DMS153 treated with DMSO at 0.1 percent for 48 hours (cell line): ENCODE results near the gene SLC22A15.
"Not testable (repeated sequence)": the region's sequence is repeated elsewhere in the genome, so short reads cannot be mapped to it uniquely, and the experiment has no call there.

Source experiments
- DNase-seq: peaks from one replicate; lab custom pipeline; 2025; ENCODE audit not compliant: unreplicated experiment; lab: John Stamatoyannopoulos, UW

SLC22A15 gene

GRCh38 chr1:115980998-115981993 is 5.0 kb downstream of the SLC22A15 start:
- DNase-seq: peak; percentile 42

DNA sequence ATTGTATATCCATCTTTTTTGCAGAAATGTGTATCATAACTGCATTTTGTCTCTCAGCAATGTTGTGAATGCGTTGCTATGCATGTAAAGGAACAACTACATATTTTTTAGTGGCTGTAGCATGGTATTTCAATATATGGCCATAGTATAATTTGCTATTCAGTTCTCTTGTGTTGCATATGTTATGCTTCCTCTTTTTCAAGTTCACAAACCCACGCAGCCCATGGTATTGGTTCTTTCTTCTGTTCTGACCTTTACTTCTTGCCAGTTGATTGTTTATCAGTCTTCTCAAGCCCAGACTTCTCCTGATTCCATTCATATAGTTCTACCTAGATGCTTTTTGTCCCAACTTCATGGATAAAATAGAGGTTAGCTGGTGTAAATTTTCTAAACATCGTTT is 6.1 kb downstream of the SLC22A15 start:
- no peak for DNase-seq

DNA sequence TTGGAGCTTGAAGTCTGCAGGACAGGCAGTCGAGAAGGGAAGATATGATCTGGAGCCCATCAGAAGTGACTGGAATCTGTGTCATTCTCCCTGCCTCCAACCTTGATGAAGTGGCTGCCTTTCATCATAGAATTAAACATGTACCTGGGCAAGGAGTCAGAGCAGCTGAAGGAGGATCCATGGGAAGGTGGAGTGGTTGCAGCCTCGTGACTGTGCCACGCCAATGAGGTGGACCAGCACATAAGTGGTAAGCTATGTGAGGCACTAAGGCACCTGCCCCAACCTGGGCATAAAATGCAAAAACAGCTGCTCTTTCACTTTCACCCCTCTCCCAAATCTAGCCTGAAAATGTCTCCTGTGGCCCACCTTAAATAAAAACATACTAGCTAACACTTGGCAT is 7.3 kb downstream of the SLC22A15 start:
- DNase-seq: no peak

DNA sequence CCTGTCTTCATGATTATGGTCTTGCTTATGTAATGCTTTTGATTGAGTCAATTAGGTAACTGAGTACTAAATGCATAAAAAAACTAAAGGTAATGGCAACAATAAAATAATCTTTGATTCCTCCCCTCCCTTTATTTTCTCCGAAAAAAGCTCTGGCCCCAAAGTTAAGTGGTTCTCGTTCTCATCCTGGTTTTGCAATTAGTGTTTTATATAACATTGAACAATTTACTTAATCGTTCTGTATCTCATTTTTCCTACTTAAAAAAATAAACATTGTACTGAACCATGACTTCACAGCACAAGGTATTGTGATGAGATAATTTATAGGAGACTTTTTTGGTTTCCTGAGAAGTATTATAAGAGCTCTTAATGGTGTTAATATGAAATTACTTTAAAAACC is 11.3 kb downstream of the SLC22A15 start:
- no peak for DNase-seq

GRCh38 chr1:115988953-115989352 is 12.6 kb downstream of the SLC22A15 start:
- no peak for DNase-seq

GRCh38 chr1:115989699-115990098 is 13.4 kb downstream of the SLC22A15 start:
- DNase-seq: no peak

- no peak for DNase-seq
Measured at GRCh38 chr1:115991909-115992308, 15.6 kb downstream of the SLC22A15 start.

DNA sequence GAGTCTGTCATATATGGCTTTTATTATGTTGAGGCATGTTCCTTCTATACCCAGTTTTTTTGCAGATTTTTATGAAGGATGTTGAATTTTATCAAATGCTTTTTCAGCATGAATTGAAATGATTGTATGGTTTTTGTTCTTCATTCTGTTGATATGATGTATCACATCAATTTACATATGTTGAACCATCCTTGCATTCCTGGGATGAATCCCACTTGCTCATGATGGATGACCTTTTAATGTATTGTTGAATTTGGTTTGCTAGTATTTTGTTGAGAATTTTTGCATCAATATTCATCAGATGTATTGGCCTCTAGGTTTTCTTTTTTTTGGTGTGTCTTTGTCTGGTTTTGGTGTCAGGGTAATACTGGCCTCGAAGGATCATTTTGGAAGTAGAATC is 21.6 kb downstream of the SLC22A15 start:
- not testable (repeated sequence) for DNase-seq

- DNase-seq: no peak
Measured at GRCh38 chr1:116001739-116002487, 25.6 kb downstream of the SLC22A15 start.

- DNase-seq: no peak
Measured at GRCh38 chr1:116002781-116003420, 26.6 kb downstream of the SLC22A15 start.

DNA sequence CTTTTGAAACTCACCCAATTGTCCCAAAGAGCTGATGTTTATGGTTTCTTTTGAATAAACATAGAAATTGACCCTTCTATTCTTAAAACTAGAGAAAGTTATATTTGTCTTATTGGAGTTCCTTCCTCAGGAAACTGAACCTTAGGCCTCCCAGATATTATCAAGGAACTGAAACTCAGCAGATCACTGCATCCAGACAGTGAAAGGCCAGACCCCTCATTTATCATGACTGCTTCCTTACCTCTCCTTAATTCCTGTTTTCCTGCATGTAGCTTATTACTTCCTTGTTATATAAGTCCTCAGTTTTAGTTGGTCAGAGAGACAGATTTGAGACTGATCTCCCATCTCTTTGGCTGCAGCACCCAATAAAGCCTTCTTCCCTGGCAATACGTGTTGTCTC is 27.5 kb downstream of the SLC22A15 start:
- DNase-seq: no peak

- DNase-seq: no peak
Measured at GRCh38 chr1:116006486-116006964, 30.2 kb downstream of the SLC22A15 start.

- DNase-seq: no peak
Measured at GRCh38 chr1:116008656-116009390, 32.5 kb downstream of the SLC22A15 start.

GRCh38 chr1:116012716-116013115 is 36.4 kb downstream of the SLC22A15 start:
- DNase-seq: no peak

GRCh38 chr1:116015679-116016078 is 39.4 kb downstream of the SLC22A15 start:
- DNase-seq: no peak

DNA sequence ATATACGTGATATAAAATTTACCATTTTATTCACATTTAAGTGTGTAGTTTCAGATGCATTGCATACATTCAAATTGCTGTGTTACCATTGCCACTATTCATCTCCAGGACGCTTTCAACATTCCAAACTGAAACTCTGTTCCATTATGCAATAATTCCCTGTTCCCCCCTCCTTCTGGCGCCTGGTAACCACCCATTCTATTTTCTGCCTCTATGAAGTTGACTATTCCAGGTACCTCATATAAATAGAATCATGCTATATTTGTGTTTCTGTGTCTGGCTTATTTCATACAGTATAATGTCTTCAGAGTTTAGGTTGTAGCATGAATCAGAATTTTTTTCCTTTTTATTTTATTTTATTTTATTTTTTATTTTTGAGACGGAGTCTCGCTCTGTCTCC is 41.7 kb downstream of the SLC22A15 start:
- no peak for DNase-seq

GRCh38 chr1:116019653-116020253 is 43.4 kb downstream of the SLC22A15 start:
- no peak for DNase-seq

DNA sequence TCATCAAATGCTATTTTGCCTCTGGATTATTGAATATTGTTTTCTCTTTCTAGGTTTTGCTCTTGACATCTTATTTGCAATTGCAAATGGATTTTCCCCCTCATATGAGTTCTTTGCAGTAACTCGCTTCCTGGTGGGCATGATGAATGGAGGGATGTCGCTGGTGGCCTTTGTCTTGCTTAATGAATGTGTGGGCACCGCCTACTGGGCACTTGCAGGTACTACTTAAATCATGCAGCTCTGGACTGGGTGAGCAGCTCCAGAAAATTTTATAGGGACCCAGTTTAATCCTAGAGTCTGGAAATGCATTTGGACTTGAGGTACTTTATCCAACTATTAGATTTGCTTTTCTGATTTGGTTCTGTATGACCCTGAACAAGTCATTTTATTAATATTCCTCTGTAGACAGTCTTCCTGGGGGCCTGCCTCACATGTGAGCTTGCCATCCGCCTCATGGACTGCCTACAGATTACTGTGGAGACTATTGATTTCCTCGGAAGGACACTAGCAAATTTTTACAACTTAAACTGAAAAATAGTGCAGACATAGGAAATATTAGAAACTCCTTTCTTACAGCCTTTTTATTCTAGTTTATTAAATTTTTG is 44.5 kb downstream of the SLC22A15 start:
- DNase-seq: no peak

DNA sequence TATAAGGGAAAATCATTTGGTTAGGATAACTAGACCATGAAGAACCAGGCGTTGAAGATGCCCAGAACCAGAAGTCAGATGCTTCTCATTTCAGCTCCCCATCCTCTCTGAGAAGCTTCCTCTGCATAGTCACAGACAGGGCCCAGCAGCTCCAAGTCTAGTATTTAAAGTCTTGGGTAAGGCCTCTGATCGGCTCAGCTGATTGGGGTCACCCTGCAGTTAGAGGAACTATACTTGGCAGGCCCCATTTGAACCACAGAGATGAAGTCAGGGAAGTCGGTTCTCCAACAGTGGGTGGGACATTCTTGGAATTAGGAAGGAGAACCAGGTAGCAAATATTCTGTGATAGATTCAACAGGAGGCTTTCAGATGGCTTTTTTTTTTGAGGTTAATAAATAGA is 48.3 kb downstream of the SLC22A15 start:
- no peak for DNase-seq

GRCh38 chr1:116026631-116027030 is 50.3 kb downstream of the SLC22A15 start:
- no peak for DNase-seq
